Measurements from ENCODE around the gene RNF217.

- TF ChIP-seq CTCF (IDR thresholded peaks at IDR 0.05 in 8 of 11, conservative IDR thresholded peaks at IDR 0.05 in 3 of 11) = no peak
- no peak for TF ChIP-seq POLR2AphosphoS5 (IDR thresholded peaks at IDR 0.05)
Observed at GRCh38 chr6:124989136-124989983, 27.1 kb downstream of the RNF217 start.
